Sigmoid colon (tissue), 7 donors: ENCODE results near the gene COL4A2. TPM values are rescaled to one million over a fixed set of nuclear protein-coding genes. Genes with fewer than 3 reads are reported as not detected.

Experiments used
- DNase-seq: peaks from one replicate; pipeline ENCODE4 v3.0.0-alpha.2; 2019
- H3K27ac ChIP-seq, 4 donors: fragments of 200-600 bp; sonication (generic); one replicate each; pipeline ENCODE4 v1.5.1; 2016 to 2019; ENCODE audit warnings: mild to moderate bottlenecking in 1 of 4
- H3K27me3 ChIP-seq, 3 donors: fragments of 200-600 bp; sonication (generic); one replicate each; pipeline ENCODE4 v1.5.1; 2019; ENCODE audit warnings: mild to moderate bottlenecking in 1 of 3
- H3K36me3 ChIP-seq, 4 donors: fragments of 200-600 bp; sonication (generic); one replicate each; pipeline ENCODE4 v1.5.1; 2016 to 2019
- H3K4me1 ChIP-seq, 4 donors: fragments of 200-600 bp; sonication (generic); one replicate each; pipeline ENCODE4 v1.5.1; 2017 to 2019
- H3K4me3 ChIP-seq, 4 donors: fragments of 200-600 bp; sonication (generic); one replicate each; pipeline ENCODE4 v1.5.1; 2017 to 2019; ENCODE audit warnings: mild to moderate bottlenecking in 2 of 4, moderate library complexity in 1 of 4
- H3K9me3 ChIP-seq, 4 donors: fragments of 200-600 bp in 3 of 4; sonication (generic) in 3 of 4; one replicate each; pipeline versions ENCODE4 v1.5.1 to v1.6.1; 2013 to 2019
- CTCF ChIP-seq, 4 experiments: fragments of 450-650 bp in 3 of 4; fragments of 200-600 bp in 1 of 4; IDR thresholded peaks; one replicate each; pipeline ENCODE4 v1.5.1; 2016 to 2019; ENCODE audit warnings: antibody characterized with exemption in 4 of 4, mild to moderate bottlenecking in 3 of 4, moderate library complexity in 2 of 4
- EP300 ChIP-seq, 4 donors: sonication (generic); formaldehyde crosslinking; IDR thresholded peaks; one replicate each; pipeline ENCODE4 v1.6.1; 2017; ENCODE audit warnings: antibody characterized with exemption in 4 of 4
- POLR2A ChIP-seq, 2 donors: fragments of 450-650 bp; IDR thresholded peaks; one replicate each; pipeline ENCODE4 v1.6.1; 2016; ENCODE audit warnings: antibody characterized with exemption in 2 of 2, mild to moderate bottlenecking in 2 of 2, moderate library complexity in 2 of 2
- POLR2AphosphoS5 ChIP-seq, 4 donors: sonication (generic); formaldehyde crosslinking; IDR thresholded peaks; one replicate each; pipeline ENCODE4 v1.6.1; 2017; ENCODE audit warnings: antibody characterized with exemption in 4 of 4
- WGBS, 2 donors: extraction: QIAGEN DNeasy Blood & Tissue Kit; methylation state at CpG; one replicate each; pipeline ENCODE4 v1.1.7; 2013; 5-methylcytosine and 5-hydroxymethylcytosine counted together
- intact Hi-C: fragments of 100-400 bp; cut with DNase I; formaldehyde crosslinking; loops from one replicate; pipeline ENCODE4 v1.15.1; 2023
- polyA plus RNA-seq, 3 donors: library from polyadenylated mRNA; stranded (reverse); fragments of 200-250 nt; gene quantifications; one replicate each; pipeline ENCODE4 v1.2.3, GENCODE V29; 2013
- total RNA-seq, 4 donors: library from RNA; depleted of rRNA; stranded (reverse); fragments of >200 nt; gene quantifications; one replicate each; pipeline ENCODE4 v1.1.0, GENCODE V29; 2016
- donor health status: healthy with polysubstance abuse.
- donor health status: Bipolar disorder and iron deficiency.
- donor health status: healthy.

The COL4A2 gene
- total and polyA plus RNA-seq, 7 donors = 24.0 to 1,039 (median 306) TPM

- TF ChIP-seq POLR2AphosphoS5 (IDR thresholded peaks at IDR 0.05) (no peak), CTCF (IDR thresholded peaks at IDR 0.05) (no peak)
- Histone ChIP-seq H3K9me3 (no peaks in the 10 kb centered on the region), H3K36me3 (no peaks in the 10 kb centered on the region), H3K4me3 (peak overlapping the region; percentile 83 to 99 (median 95)), H3K4me1 (peaks cover 0 to 63% (median 62%) of the 10 kb centered on the region in 4 donors), H3K27ac (peak overlapping the region; percentile 98 to 100 (median 99)), H3K27me3 (no peaks in the 10 kb centered on the region)
- intact Hi-C loops = loop anchor here (1.0 to 5.0 kb wide), 3 partner anchors 68 to 107 kb away; no protein-coding TSS in a partner anchor
- DNase-seq = no peak
- 50 to 65% methylated on average over 2 of the region's 2 CpGs for WGBS, 2 donors
Measured at GRCh38 chr13:110305544-110305943, 1.5 kb upstream of the COL4A2 start.

- TF ChIP-seq CTCF (IDR thresholded peaks at IDR 0.05) = no peak
- TF ChIP-seq POLR2AphosphoS5 (IDR thresholded peaks at IDR 0.05) = peak; percentile 36 to 60 (median 50)
- no peaks in the 10 kb centered on the region for H3K36me3 ChIP-seq
- H3K4me1 ChIP-seq = peaks cover 0 to 63% (median 62%) of the 10 kb centered on the region in 4 donors
- H3K27me3 ChIP-seq = no peaks in the 10 kb centered on the region
- peak overlapping the region; percentile 98 to 100 (median 99) for H3K27ac ChIP-seq
- DNase-seq = peak; percentile 68
- intact Hi-C loops = loop anchor here (1.0 to 5.0 kb wide), 3 partner anchors 69 to 106 kb away; no protein-coding TSS in a partner anchor
- H3K9me3 ChIP-seq = no peaks in the 10 kb centered on the region
- H3K4me3 ChIP-seq = peak overlapping the region; percentile 83 to 99 (median 95)
- 20 to 41% methylated on average over 6 of the region's 6 CpGs for WGBS, 2 donors
Measured at GRCh38 chr13:110305949-110306339, 1.1 kb upstream of the COL4A2 start.

- no peaks in the 10 kb centered on the region for H3K27me3 ChIP-seq
- peaks cover 0 to 3% (median 0%) of the 10 kb centered on the region in 4 donors for H3K36me3 ChIP-seq
- peaks cover 0 to 63% (median 62%) of the 10 kb centered on the region in 4 donors for H3K4me1 ChIP-seq
- WGBS, 2 donors = 8 to 14% methylated on average over 53 of the region's 53 CpGs
- no peaks in the 10 kb centered on the region for H3K9me3 ChIP-seq
- intact Hi-C loops = loop anchor here (5.0 kb wide), 2 partner anchors 69 to 91 kb away; no protein-coding TSS in a partner anchor
- peak overlapping the region; percentile 98 to 100 (median 99) for H3K27ac ChIP-seq
- peak; percentile 80 for DNase-seq
- peak overlapping the region; percentile 83 to 99 (median 95) for H3K4me3 ChIP-seq
- TF ChIP-seq EP300 (IDR thresholded peaks at IDR 0.05) = no peak
- no peak for TF ChIP-seq POLR2A (IDR thresholded peaks at IDR 0.05)
- TF ChIP-seq CTCF (IDR thresholded peaks at IDR 0.05) = no peak
- peak in 3 of 4 donors; percentile 1 to 60 (median 4) for TF ChIP-seq POLR2AphosphoS5 (IDR thresholded peaks at IDR 0.05)
Measured at GRCh38 chr13:110306340-110306959, 634 bp upstream of the COL4A2 start.

- Histone ChIP-seq H3K4me1 (peaks cover 0 to 63% (median 61%) of the 10 kb centered on the region in 4 donors), H3K36me3 (peaks cover 0 to 5% (median 0%) of the 10 kb centered on the region in 4 donors), H3K4me3 (peak overlapping the region; percentile 83 to 99 (median 95)), H3K27ac (peak overlapping the region; percentile 98 to 100 (median 99)), H3K9me3 (no peaks in the 10 kb centered on the region), H3K27me3 (no peaks in the 10 kb centered on the region)
- WGBS, 2 donors = 2% methylated on average over 64 of the region's 64 CpGs
- intact Hi-C loops = loop anchor here (2.0 to 5.0 kb wide), 3 partner anchors 71 to 89 kb away; no protein-coding TSS in a partner anchor
- peak; percentile 41 to 56 for TF ChIP-seq POLR2A (IDR thresholded peaks at IDR 0.05)
- no peak for TF ChIP-seq CTCF (IDR thresholded peaks at IDR 0.05)
- TF ChIP-seq POLR2AphosphoS5 (IDR thresholded peaks at IDR 0.05) = peak; percentile 29 to 75 (median 67)
- DNase-seq = peak; percentile 85
Measured at GRCh38 chr13:110307767-110308655, 927 bp downstream of the COL4A2 start.
